GM12892 (cell line): Measurements from ENCODE around the gene COLGALT1.

ENCODE experiments used
- POLR2A ChIP-seq: IDR thresholded peaks from 2 replicates; pipeline ENCODE4 v1.6.1; 2011; ENCODE audit warnings: low read depth, low read length, control low read depth
- TAF1 ChIP-seq: IDR thresholded peaks from 2 replicates; pipeline ENCODE4 v1.6.1; 2011; ENCODE audit warnings: low read depth, mild to moderate bottlenecking, control low read depth, low read length, borderline replicate concordance

GRCh38 chr19:17579661-17580244 lies 24.3 kb downstream of the COLGALT1 start:
- TF ChIP-seq TAF1, result no peak
- no peak for TF ChIP-seq POLR2A
